Calu3 (cell line): ENCODE results near the gene ROS1. TPM values are rescaled to one million over a fixed set of nuclear protein-coding genes. Genes with fewer than 3 reads are reported as not detected.
A peak's percentile ranks its signal among the peaks of the same experiment; 100 is the strongest.

Experiments
- BruUV-seq: library from RNA; stranded (reverse); fragments of 400-500 nt; replicated peaks from 2 replicates; lab custom pipeline; 2021; lab: Mats Ljungman, UMichigan
- CTCF ChIA-PET: fragments of 300-600 bp; sonication (Branson Sonifier 250); formaldehyde crosslinking; loops from one replicate; lab custom pipeline; 2022; ENCODE audit warnings: antibody characterized with exemption; lab: Charles Lee
- DNase-seq: peaks from one replicate; pipeline ENCODE4 v3.0.0; 2022
- H3K27ac Mint-ChIP-seq: one replicate; pipeline ENCODE4 v1.8.0; 2022; ENCODE audit warnings: mixed read lengths; ENCODE audit not compliant: unreplicated experiment
- H3K27me3 Mint-ChIP-seq: one replicate; pipeline ENCODE4 v1.8.0; 2022; ENCODE audit warnings: mixed read lengths; ENCODE audit not compliant: unreplicated experiment
- H3K36me3 Mint-ChIP-seq: one replicate; pipeline ENCODE4 v1.8.0; 2022; ENCODE audit warnings: mild to moderate bottlenecking, moderate library complexity, mixed read lengths; ENCODE audit not compliant: insufficient read depth, unreplicated experiment
- H3K4me1 Mint-ChIP-seq: one replicate; pipeline ENCODE4 v1.8.0; 2022; ENCODE audit warnings: mild to moderate bottlenecking, low read depth, mixed read lengths; ENCODE audit not compliant: unreplicated experiment
- H3K4me3 Mint-ChIP-seq: one replicate; pipeline ENCODE4 v1.8.0; 2022; ENCODE audit warnings: mild to moderate bottlenecking, low read depth, moderate library complexity, mixed read lengths; ENCODE audit not compliant: unreplicated experiment
- H3K9me3 Mint-ChIP-seq: one replicate; pipeline ENCODE4 v1.8.0; 2022; ENCODE audit warnings: low read depth, mixed read lengths; ENCODE audit not compliant: unreplicated experiment
- intact Hi-C: fragments of 100-400 bp; cut with micrococcal nuclease; formaldehyde crosslinking; loops from one replicate; pipeline ENCODE4 v1.10.0; 2022; ENCODE audit not compliant: unreplicated experiment
- total RNA-seq: library from RNA; stranded (reverse); gene quantifications from 2 replicates; pipeline ENCODE4 v1.2.3, GENCODE V29; 2022
- TF ChIP-seq, protein P1 (sequence below): fragments of 200-600 bp; IDR thresholded peaks from one replicate; pipeline ENCODE4 v1.8.0; 2022; ENCODE audit warnings: antibody characterized with exemption; ENCODE audit not compliant: unreplicated experiment

Gene ROS1
- total RNA-seq, 1 experiment from 2014 or later = 8.1 TPM

DNA sequence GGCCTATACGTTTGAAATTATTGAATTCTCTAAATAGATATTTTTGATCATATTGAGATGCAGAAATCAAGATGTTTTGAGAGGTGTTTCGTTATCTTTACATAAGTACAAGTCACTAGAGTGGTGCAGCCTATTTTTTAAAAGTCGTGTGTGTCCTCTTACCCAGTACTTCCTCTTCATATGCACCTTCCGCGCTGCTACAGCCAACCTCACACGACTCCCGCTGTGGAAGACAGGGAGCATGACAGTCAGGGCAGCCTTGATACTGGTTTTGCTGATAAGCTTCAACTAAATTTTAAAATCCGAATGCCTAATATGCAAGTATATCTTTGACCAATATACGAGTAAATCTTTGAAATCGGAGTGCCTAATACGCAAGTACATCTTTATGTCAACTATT, 16.3 kb downstream of the ROS1 start:
- H3K36me3 Mint-ChIP-seq = no peaks in the 10 kb centered on the region
- BruUV-seq = no TSS peak
- H3K27me3 Mint-ChIP-seq = no peaks in the 10 kb centered on the region
- CTCF ChIA-PET = interaction anchor here (1.1 kb wide), 1 partner anchor 15 kb away, joined by 3 read pairs; no protein-coding TSS in a partner anchor
- DNase-seq = no peak
- H3K4me3 Mint-ChIP-seq = no peak overlapping the region
- intact Hi-C loops = no loop called here
- H3K9me3 Mint-ChIP-seq = no peaks in the 10 kb centered on the region
- TF ChIP-seq, protein P1, sequence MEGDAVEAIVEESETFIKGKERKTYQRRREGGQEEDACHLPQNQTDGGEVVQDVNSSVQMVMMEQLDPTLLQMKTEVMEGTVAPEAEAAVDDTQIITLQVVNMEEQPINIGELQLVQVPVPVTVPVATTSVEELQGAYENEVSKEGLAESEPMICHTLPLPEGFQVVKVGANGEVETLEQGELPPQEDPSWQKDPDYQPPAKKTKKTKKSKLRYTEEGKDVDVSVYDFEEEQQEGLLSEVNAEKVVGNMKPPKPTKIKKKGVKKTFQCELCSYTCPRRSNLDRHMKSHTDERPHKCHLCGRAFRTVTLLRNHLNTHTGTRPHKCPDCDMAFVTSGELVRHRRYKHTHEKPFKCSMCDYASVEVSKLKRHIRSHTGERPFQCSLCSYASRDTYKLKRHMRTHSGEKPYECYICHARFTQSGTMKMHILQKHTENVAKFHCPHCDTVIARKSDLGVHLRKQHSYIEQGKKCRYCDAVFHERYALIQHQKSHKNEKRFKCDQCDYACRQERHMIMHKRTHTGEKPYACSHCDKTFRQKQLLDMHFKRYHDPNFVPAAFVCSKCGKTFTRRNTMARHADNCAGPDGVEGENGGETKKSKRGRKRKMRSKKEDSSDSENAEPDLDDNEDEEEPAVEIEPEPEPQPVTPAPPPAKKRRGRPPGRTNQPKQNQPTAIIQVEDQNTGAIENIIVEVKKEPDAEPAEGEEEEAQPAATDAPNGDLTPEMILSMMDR = no peak
- no peak overlapping the region for H3K27ac Mint-ChIP-seq
- peaks cover 13% of the 10 kb centered on the region for H3K4me1 Mint-ChIP-seq

DNA sequence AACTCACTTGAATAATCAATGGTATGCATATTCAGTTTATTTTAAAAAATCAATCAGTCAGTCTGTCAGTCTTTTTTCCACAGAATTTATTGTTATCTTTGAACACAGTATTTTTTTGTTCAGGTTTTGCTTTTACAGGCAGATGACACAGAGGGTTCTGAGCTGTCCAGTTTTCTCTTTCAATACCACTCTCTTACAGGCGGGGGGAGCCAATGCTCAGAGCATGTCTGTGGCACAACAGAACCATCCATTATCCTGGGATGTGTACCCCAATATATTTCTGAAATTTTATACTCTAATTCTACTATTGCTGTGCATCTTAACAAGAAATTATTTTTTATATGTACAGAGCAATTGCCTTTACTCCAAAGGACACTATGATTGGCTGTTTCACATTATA, 21.2 kb downstream of the ROS1 start:
- H3K9me3 Mint-ChIP-seq = no peaks in the 10 kb centered on the region
- peak; percentile 26 for DNase-seq
- no peak overlapping the region for H3K27ac Mint-ChIP-seq
- TF ChIP-seq, protein P1 = peak; percentile 30
- BruUV-seq = no TSS peak
- H3K4me1 Mint-ChIP-seq = no peaks in the 10 kb centered on the region
- no peak overlapping the region for H3K4me3 Mint-ChIP-seq
- no peaks in the 10 kb centered on the region for H3K27me3 Mint-ChIP-seq
- intact Hi-C loops = no loop called here
- CTCF ChIA-PET = interaction anchor here (1.1 to 1.6 kb wide), 2 partner anchors 45 to 200 kb away, joined by 3 to 13 read pairs; no protein-coding TSS in a partner anchor
- no peaks in the 10 kb centered on the region for H3K36me3 Mint-ChIP-seq

DNA sequence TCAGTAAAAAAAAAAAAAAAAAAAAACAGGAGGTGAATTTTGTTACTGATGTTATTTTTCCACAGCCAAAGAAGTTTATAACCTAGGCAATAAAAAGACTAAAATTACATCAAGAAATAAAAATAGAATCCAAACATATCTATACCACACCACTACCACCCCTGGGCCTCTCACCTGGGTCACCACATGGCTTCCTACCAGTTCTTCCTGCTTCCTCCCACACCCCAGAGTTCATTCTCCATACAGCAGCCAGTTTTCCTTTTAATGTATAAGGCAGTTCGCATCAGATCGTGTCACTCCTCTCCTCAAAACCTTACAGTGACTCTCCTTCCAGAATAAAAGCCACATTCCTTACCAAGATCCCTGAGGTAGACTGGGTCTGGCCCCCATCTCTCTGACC, 23.9 kb downstream of the ROS1 start:
- DNase-seq = no peak
- intact Hi-C loops = loop anchor here (2.0 kb wide), 1 partner anchor 203 kb away; no protein-coding TSS in a partner anchor
- TF ChIP-seq, protein P1 = no peak
- BruUV-seq = no TSS peak
- Mint-ChIP-seq H3K27me3 (no peaks in the 10 kb centered on the region), H3K36me3 (no peaks in the 10 kb centered on the region), H3K9me3 (no peaks in the 10 kb centered on the region), H3K4me1 (no peaks in the 10 kb centered on the region), H3K27ac (no peak overlapping the region), H3K4me3 (no peak overlapping the region)
- CTCF ChIA-PET = no interaction called here

DNA sequence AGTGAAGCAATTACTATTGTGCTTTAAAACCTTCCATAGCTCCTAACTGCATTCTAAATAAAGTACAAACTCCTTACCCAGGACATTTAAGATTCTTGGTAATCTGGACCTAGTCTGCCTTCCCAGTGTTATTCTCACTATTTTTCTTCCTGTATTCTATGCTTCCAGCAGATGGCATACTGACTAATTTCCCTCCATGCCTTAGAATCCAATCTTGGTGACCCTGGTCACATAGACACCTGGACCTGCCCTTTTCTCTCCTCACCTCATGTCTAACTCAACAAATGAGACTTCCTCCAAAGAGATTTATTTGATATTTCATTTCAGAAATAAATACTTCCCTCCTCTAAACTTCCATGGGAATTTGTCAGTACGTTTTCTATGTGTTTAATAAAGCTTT, 25.8 kb downstream of the ROS1 start:
- no peak for DNase-seq
- no peak overlapping the region for H3K27ac Mint-ChIP-seq
- no peaks in the 10 kb centered on the region for H3K36me3 Mint-ChIP-seq
- CTCF ChIA-PET = no interaction called here
- H3K4me1 Mint-ChIP-seq = no peaks in the 10 kb centered on the region
- TF ChIP-seq, protein P1 = no peak
- H3K4me3 Mint-ChIP-seq = no peak overlapping the region
- BruUV-seq = no TSS peak
- intact Hi-C loops = loop anchor here (1.0 to 2.0 kb wide), 3 partner anchors 48 to 205 kb away; no protein-coding TSS in a partner anchor
- no peaks in the 10 kb centered on the region for H3K27me3 Mint-ChIP-seq
- no peaks in the 10 kb centered on the region for H3K9me3 Mint-ChIP-seq
